Fibroblast of the aortic adventitia (primary cell): ENCODE measurements around the gene TLCD5. TPM values are rescaled to one million over a fixed set of nuclear protein-coding genes. Genes with fewer than 3 reads are reported as not detected.

ENCODE experiments used
- DNase-seq: peaks from one replicate; pipeline ENCODE4 v3.0.0-alpha.2; 2010; ENCODE audit warnings: low read depth
- H3K4me3 ChIP-seq: 2 replicates; pipeline ENCODE4 v1.5.1; 2011; ENCODE audit warnings: low read depth, mild to moderate bottlenecking, control low read depth, low read length, moderate library complexity
- CTCF ChIP-seq: IDR thresholded peaks from 2 replicates; pipeline ENCODE4 v1.5.1; 2011; ENCODE audit warnings: mild to moderate bottlenecking, low read length, control low read depth, inconsistent platforms; ENCODE audit not compliant: insufficient read depth
- total RNA-seq: library from RNA; depleted of rRNA; stranded (reverse); fragments of >200 nt; gene quantifications from 2 replicates; pipeline ENCODE4 v1.2.3, GENCODE V29; 2012; ENCODE audit warnings: low replicate concordance

Gene TLCD5
- total RNA-seq, 1 donor = 6.4 TPM

GRCh38 chr11:120317689-120318480, 7.2 kb upstream of the TLCD5 start:
- no peak for TF ChIP-seq CTCF
- no peak for DNase-seq
- H3K4me3 ChIP-seq = no peak overlapping the region

GRCh38 chr11:120318906-120319305, 6.2 kb upstream of the TLCD5 start:
- no peak for DNase-seq
- no peak for TF ChIP-seq CTCF
- H3K4me3 ChIP-seq = no peak overlapping the region

- DNase-seq = peak; percentile 80
- peak overlapping the region; percentile 77 for H3K4me3 ChIP-seq
- TF ChIP-seq CTCF = no peak
These were observed 1.1 kb downstream of the TLCD5 start for GRCh38 chr11:120326228-120326627.

DNA sequence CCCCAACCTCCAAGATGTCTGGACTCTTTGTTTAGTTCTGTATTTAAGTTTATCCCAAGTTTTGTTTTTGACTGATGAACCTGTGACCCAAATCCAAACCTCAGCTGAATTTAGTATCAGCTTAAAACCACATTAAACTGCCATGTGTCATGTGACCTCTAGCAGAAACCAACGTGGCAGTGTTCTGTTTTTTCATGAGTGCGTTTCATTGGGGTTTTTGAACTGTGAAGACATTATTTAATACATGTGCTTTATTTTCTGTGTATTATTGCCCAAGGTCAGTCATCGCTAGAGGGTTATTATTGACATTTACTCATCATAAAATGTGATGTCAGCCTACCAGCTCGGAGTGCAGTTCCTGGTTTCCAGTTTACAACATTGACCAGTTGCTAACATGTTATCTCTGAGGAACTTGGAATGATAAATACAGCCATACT, 1.8 kb downstream of the TLCD5 start:
- no peak for TF ChIP-seq CTCF
- DNase-seq = no peak
- H3K4me3 ChIP-seq = no peak overlapping the region

- TF ChIP-seq CTCF = no peak
- H3K4me3 ChIP-seq = no peak overlapping the region
- no peak for DNase-seq
These were observed 2.2 kb downstream of the TLCD5 start for GRCh38 chr11:120327311-120327710.

- DNase-seq = no peak
- TF ChIP-seq CTCF = no peak
- H3K4me3 ChIP-seq = no peak overlapping the region
These were observed 4.5 kb downstream of the TLCD5 start for GRCh38 chr11:120329556-120329955.

GRCh38 chr11:120330045-120330444, 4.9 kb downstream of the TLCD5 start:
- no peak for TF ChIP-seq CTCF
- no peak overlapping the region for H3K4me3 ChIP-seq
- no peak for DNase-seq
